Dendritic cell treated with granulocyte-macrophage colony-stimulating factor and Interleukin-4, amounts not matched to agents 40 ng/mL and 50 ng/mL, for 4 days (primary cell): Measurements from ENCODE around the gene TUBB1.

Experiments
- H3K27ac Mint-ChIP-seq: one replicate; pipeline ENCODE4 v1.8.0; 2022; ENCODE audit warnings: mild to moderate bottlenecking, mixed read lengths
- H3K27me3 Mint-ChIP-seq: one replicate; pipeline ENCODE4 v1.8.0; 2022; ENCODE audit warnings: mild to moderate bottlenecking, mixed read lengths
- H3K36me3 Mint-ChIP-seq: one replicate; pipeline ENCODE4 v1.8.0; 2022; ENCODE audit warnings: low read depth, mixed read lengths
- H3K4me1 Mint-ChIP-seq: one replicate; pipeline ENCODE4 v1.8.0; 2022; ENCODE audit warnings: low read depth, mixed read lengths
- H3K4me3 Mint-ChIP-seq: one replicate; pipeline ENCODE4 v1.8.0; 2022; ENCODE audit warnings: mild to moderate bottlenecking, moderate library complexity, mixed read lengths
- H3K9me3 Mint-ChIP-seq: one replicate; pipeline ENCODE4 v1.8.0; 2022; ENCODE audit warnings: mixed read lengths
- intact Hi-C: fragments of 100-400 bp; cut with micrococcal nuclease; formaldehyde crosslinking; loops from one replicate; pipeline ENCODE4 v1.15.0; 2022

TUBB1 gene

GRCh38 chr20:58994390-58995159 lies 24.7 kb upstream of the TUBB1 start:
- peaks cover 98% of the 10 kb centered on the region for H3K36me3 Mint-ChIP-seq
- intact Hi-C loops: loop anchor here (5.0 kb wide), 1 partner anchor 97 kb away; no protein-coding TSS in a partner anchor
- H3K9me3 Mint-ChIP-seq: no peaks in the 10 kb centered on the region
- peaks cover 41% of the 10 kb centered on the region for H3K4me1 Mint-ChIP-seq
- H3K4me3 Mint-ChIP-seq: no peak overlapping the region
- H3K27ac Mint-ChIP-seq: peak overlapping the region; percentile 61
- H3K27me3 Mint-ChIP-seq: no peaks in the 10 kb centered on the region

GRCh38 chr20:58995461-58996225 lies 23.6 kb upstream of the TUBB1 start:
- Mint-ChIP-seq H3K4me3 (no peak overlapping the region), H3K4me1 (peaks cover 47% of the 10 kb centered on the region), H3K36me3 (peaks cover 98% of the 10 kb centered on the region), H3K27ac (peak overlapping the region; percentile 61), H3K9me3 (no peaks in the 10 kb centered on the region), H3K27me3 (no peaks in the 10 kb centered on the region)
- intact Hi-C loops: no loop called here

GRCh38 chr20:58996226-58996611 lies 23.0 kb upstream of the TUBB1 start:
- Mint-ChIP-seq H3K9me3 (no peaks in the 10 kb centered on the region), H3K4me3 (no peak overlapping the region), H3K36me3 (peaks cover 98% of the 10 kb centered on the region), H3K27ac (peak overlapping the region; percentile 61), H3K27me3 (no peaks in the 10 kb centered on the region), H3K4me1 (peaks cover 53% of the 10 kb centered on the region)
- intact Hi-C loops: no loop called here

GRCh38 chr20:58997141-58997770 lies 22.0 kb upstream of the TUBB1 start:
- intact Hi-C loops: no loop called here
- Mint-ChIP-seq H3K27ac (peak overlapping the region; percentile 55), H3K36me3 (peaks cover 100% of the 10 kb centered on the region)

GRCh38 chr20:58998656-58999055 lies 20.6 kb upstream of the TUBB1 start:
- Mint-ChIP-seq H3K4me1 (peaks cover 77% of the 10 kb centered on the region), H3K27ac (peak overlapping the region; percentile 34), H3K36me3 (peaks cover 100% of the 10 kb centered on the region), H3K9me3 (no peaks in the 10 kb centered on the region), H3K27me3 (no peaks in the 10 kb centered on the region), H3K4me3 (no peak overlapping the region)
- intact Hi-C loops: no loop called here

More at GRCh38 chr20:58997141-58997770, 22.0 kb upstream of the TUBB1 start:
- peaks cover 63% of the 10 kb centered on the region for H3K4me1 Mint-ChIP-seq
- no peak overlapping the region for H3K4me3 Mint-ChIP-seq
- H3K27me3 Mint-ChIP-seq: no peaks in the 10 kb centered on the region
- no peaks in the 10 kb centered on the region for H3K9me3 Mint-ChIP-seq

GRCh38 chr20:59000326-59000725 lies 18.9 kb upstream of the TUBB1 start:
- Mint-ChIP-seq H3K36me3 (peaks cover 100% of the 10 kb centered on the region), H3K27me3 (no peaks in the 10 kb centered on the region)

GRCh38 chr20:59001068-59001448 lies 18.2 kb upstream of the TUBB1 start:
- no peaks in the 10 kb centered on the region for H3K9me3 Mint-ChIP-seq
- no peaks in the 10 kb centered on the region for H3K27me3 Mint-ChIP-seq
- no peak overlapping the region for H3K4me3 Mint-ChIP-seq
- H3K36me3 Mint-ChIP-seq: peaks cover 100% of the 10 kb centered on the region
- H3K27ac Mint-ChIP-seq: peak overlapping the region; percentile 90
- intact Hi-C loops: no loop called here
- H3K4me1 Mint-ChIP-seq: peaks cover 82% of the 10 kb centered on the region

More at GRCh38 chr20:59000326-59000725, 18.9 kb upstream of the TUBB1 start:
- no peaks in the 10 kb centered on the region for H3K9me3 Mint-ChIP-seq
- peak overlapping the region; percentile 90 for H3K27ac Mint-ChIP-seq
- H3K4me3 Mint-ChIP-seq: peak overlapping the region; percentile 9
- peaks cover 90% of the 10 kb centered on the region for H3K4me1 Mint-ChIP-seq
- intact Hi-C loops: no loop called here

GRCh38 chr20:59001449-59002171 lies 17.6 kb upstream of the TUBB1 start:
- Mint-ChIP-seq H3K9me3 (no peaks in the 10 kb centered on the region), H3K4me1 (peaks cover 77% of the 10 kb centered on the region), H3K4me3 (no peak overlapping the region), H3K27ac (peak overlapping the region; percentile 90), H3K27me3 (no peaks in the 10 kb centered on the region), H3K36me3 (peaks cover 100% of the 10 kb centered on the region)
- intact Hi-C loops: no loop called here

- peaks cover 72% of the 10 kb centered on the region for H3K4me1 Mint-ChIP-seq
- H3K9me3 Mint-ChIP-seq: no peaks in the 10 kb centered on the region
- H3K36me3 Mint-ChIP-seq: peaks cover 94% of the 10 kb centered on the region
- peak overlapping the region; percentile 90 for H3K27ac Mint-ChIP-seq
- peak overlapping the region; percentile 98 for H3K4me3 Mint-ChIP-seq
- intact Hi-C loops: no loop called here
- no peaks in the 10 kb centered on the region for H3K27me3 Mint-ChIP-seq
Observed at GRCh38 chr20:59002388-59002787, 16.8 kb upstream of the TUBB1 start.

GRCh38 chr20:59002874-59003399 lies 16.3 kb upstream of the TUBB1 start:
- Mint-ChIP-seq H3K27me3 (no peaks in the 10 kb centered on the region), H3K27ac (peak overlapping the region; percentile 90), H3K4me3 (peak overlapping the region; percentile 98), H3K4me1 (peaks cover 74% of the 10 kb centered on the region), H3K36me3 (peaks cover 93% of the 10 kb centered on the region), H3K9me3 (no peaks in the 10 kb centered on the region)
- intact Hi-C loops: no loop called here

GRCh38 chr20:59003836-59004492 lies 15.3 kb upstream of the TUBB1 start:
- Mint-ChIP-seq H3K4me1 (peaks cover 75% of the 10 kb centered on the region), H3K4me3 (peak overlapping the region; percentile 98), H3K27ac (peak overlapping the region; percentile 90), H3K9me3 (no peaks in the 10 kb centered on the region), H3K36me3 (peaks cover 83% of the 10 kb centered on the region), H3K27me3 (no peaks in the 10 kb centered on the region)
- intact Hi-C loops: no loop called here

- Mint-ChIP-seq H3K4me1 (peaks cover 75% of the 10 kb centered on the region), H3K9me3 (no peaks in the 10 kb centered on the region), H3K36me3 (peaks cover 78% of the 10 kb centered on the region), H3K27ac (peak overlapping the region; percentile 90), H3K27me3 (no peaks in the 10 kb centered on the region), H3K4me3 (peak overlapping the region; percentile 98)
- intact Hi-C loops: no loop called here
Observed at GRCh38 chr20:59004493-59004762, 14.8 kb upstream of the TUBB1 start.
